ENCODE data around the gene KDM7A.
"Not testable (repeated sequence)": the region's sequence is repeated elsewhere in the genome, so short reads cannot be mapped to it uniquely, and the experiment has no call there.

Gene KDM7A

DNA sequence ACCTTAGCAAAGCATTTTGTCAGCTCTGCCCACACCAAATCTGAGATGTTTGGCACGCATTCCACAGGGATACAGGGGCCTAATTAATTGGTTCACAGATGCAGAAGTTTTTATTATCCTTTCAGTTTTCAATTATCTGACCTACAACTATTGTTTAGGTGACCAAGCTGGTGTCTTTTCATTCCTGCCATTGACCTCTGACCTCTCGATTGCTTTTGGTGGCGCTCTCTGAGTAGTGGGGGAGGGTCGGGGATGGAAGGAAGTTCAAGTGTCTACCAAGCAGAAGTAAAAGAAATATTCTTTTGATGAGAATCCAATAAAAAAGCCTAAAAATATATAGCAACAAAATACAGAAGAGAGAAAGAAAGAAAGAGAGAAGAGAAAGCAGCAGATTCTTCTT is 28.8 kb upstream of the KDM7A start:
- Histone ChIP-seq H3K27ac (ENCODE audit: extremely low read depth, low read depth, low read length) (no peak overlapping the region), H3K9me3 (ENCODE audit: control insufficient read depth, insufficient read depth, low read depth, low read length) (no peaks in the 10 kb centered on the region), H3K36me3 (ENCODE audit: control insufficient read depth in 2 of 2, insufficient read depth in 1 of 2, low read length in 2 of 2) (no peaks in the 10 kb centered on the region), H3K4me3 (ENCODE audit: low read depth, low read length) (no peak overlapping the region), H3K4me1 (ENCODE audit: control insufficient read depth, insufficient read depth, low read length) (no peaks in the 10 kb centered on the region)
- ChIA-PET POLR2A (no interaction called here), CTCF (no interaction called here)
- TF ChIP-seq, protein P1, sequence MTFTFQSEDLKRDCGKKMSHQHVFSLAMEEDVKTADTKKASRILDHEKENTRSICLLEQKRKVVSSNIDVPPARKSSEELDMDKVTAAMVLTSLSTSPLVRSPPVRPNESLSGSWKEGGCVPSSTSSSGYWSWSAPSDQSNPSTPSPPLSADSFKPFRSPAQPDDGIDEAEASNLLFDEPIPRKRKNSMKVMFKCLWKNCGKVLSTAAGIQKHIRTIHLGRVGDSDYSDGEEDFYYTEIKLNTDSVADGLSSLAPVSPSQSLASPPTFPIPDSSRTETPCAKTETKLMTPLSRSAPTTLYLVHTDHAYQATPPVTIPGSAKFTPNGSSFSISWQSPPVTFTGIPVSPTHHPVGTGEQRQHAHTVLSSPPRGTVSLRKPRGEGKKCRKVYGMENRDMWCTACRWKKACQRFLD (tag by site-specific recombination; IDR thresholded peaks at IDR 0.05): no peak

DNA sequence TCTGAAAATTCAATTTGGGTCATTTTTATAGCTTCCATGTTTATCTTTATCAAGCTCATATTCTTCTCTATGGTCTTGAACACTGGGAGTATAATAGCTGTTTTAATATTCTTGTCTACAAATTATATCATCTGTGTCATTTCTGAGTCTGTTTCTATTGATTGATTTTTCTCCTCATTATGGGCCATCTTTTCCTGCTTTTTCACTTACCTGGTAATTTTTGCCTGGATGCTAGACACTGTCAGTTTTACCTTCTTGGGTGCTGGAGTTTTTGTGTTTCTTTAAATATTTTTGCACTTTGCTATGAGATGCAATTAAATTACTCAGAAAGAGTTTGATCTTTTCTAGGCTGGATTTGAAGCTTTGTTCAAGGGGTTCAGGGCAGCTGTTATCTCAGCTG is 26.8 kb upstream of the KDM7A start:
- Histone ChIP-seq H3K4me1 (ENCODE audit: control insufficient read depth, insufficient read depth, low read length) (no peaks in the 10 kb centered on the region), H3K36me3 (ENCODE audit: control insufficient read depth in 2 of 2, insufficient read depth in 1 of 2, low read length in 2 of 2) (no peaks in the 10 kb centered on the region), H3K27ac (ENCODE audit: extremely low read depth, low read depth, low read length) (no peak overlapping the region), H3K4me3 (ENCODE audit: low read depth, low read length) (no peak overlapping the region), H3K9me3 (ENCODE audit: control insufficient read depth, insufficient read depth, low read depth, low read length) (no peaks in the 10 kb centered on the region)
- POLR2A ChIA-PET: interaction anchor here (0.6 kb wide), 1 partner anchor 22 kb away, joined by 6 read pairs; no protein-coding TSS in a partner anchor
- CTCF ChIA-PET: interaction anchor here (0.5 kb wide), 1 partner anchor 301 kb away, joined by 7 read pairs; no protein-coding TSS in a partner anchor
- TF ChIP-seq, protein P2, sequence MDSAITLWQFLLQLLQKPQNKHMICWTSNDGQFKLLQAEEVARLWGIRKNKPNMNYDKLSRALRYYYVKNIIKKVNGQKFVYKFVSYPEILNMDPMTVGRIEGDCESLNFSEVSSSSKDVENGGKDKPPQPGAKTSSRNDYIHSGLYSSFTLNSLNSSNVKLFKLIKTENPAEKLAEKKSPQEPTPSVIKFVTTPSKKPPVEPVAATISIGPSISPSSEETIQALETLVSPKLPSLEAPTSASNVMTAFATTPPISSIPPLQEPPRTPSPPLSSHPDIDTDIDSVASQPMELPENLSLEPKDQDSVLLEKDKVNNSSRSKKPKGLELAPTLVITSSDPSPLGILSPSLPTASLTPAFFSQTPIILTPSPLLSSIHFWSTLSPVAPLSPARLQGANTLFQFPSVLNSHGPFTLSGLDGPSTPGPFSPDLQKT (IDR thresholded peaks at IDR 0.05; ENCODE audit: borderline replicate concordance, low read depth, low read length): no peak
- no peak for TF ChIP-seq ZNF433 (tag by site-specific recombination; IDR thresholded peaks at IDR 0.05; ENCODE audit: low read depth)
- TF ChIP-seq, protein P3, sequence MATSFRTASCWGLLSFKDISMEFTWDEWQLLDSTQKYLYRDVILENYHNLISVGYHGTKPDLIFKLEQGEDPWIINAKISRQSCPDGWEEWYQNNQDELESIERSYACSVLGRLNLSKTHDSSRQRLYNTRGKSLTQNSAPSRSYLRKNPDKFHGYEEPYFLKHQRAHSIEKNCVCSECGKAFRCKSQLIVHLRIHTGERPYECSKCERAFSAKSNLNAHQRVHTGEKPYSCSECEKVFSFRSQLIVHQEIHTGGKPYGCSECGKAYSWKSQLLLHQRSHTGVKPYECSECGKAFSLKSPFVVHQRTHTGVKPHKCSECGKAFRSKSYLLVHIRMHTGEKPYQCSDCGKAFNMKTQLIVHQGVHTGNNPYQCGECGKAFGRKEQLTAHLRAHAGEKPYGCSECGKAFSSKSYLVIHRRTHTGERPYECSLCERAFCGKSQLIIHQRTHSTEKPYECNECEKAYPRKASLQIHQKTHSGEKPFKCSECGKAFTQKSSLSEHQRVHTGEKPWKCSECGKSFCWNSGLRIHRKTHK (tag by site-specific recombination; IDR thresholded peaks at IDR 0.05): peak; percentile 87

DNA sequence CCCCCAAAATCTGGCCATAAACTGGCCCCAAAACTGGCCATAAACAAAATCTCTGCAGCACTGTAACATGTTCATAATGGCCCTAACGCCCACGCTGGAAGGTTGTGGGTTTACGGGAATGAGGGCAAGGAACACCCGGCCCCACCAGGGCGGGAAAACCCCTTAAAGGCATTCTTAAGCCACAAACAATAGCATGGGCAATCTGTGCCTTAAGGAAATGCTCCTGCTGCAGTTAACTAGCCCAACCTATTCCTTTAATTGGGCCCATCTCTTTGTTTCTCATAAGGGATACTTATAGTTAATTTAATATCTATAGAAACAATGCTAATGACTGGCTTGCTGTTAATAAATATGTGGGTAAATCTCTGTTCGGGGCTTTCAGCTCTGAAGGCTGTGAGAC is 26.2 kb upstream of the KDM7A start:
- H3K4me3 ChIP-seq (ENCODE audit: low read depth, low read length); H3K36me3 ChIP-seq (ENCODE audit: control insufficient read depth in 2 of 2, insufficient read depth in 1 of 2, low read length in 2 of 2); H3K9me3 ChIP-seq (ENCODE audit: control insufficient read depth, insufficient read depth, low read depth, low read length); H3K4me1 ChIP-seq (ENCODE audit: control insufficient read depth, insufficient read depth, low read length); H3K27ac ChIP-seq (ENCODE audit: extremely low read depth, low read depth, low read length); POLR2A ChIA-PET: not testable (repeated sequence)
- CTCF ChIA-PET: interaction anchor here (0.5 kb wide), 1 partner anchor 176 kb away, joined by 3 read pairs; no protein-coding TSS in a partner anchor

DNA sequence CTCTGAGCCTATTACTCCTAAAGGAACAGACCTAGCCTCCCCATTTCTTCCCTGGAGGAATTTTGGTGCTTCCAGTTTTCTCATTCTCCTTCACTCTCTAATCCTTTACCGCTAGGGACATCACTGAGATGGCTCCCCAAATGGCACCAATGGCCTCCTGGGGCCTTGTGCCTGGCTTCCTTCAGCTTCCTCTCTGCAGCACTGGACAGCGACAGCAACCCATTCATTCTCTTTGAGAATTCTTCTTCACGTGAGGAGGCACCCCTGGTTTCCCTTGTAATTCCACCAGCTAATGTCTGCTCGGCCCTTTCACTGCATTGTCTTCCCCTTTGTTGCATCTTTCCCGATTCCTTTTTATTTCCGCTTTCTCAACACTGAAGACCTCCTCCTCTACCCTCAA is 24.6 kb upstream of the KDM7A start:
- H3K4me3 ChIP-seq (ENCODE audit: low read depth, low read length): no peak overlapping the region
- ChIA-PET POLR2A (no interaction called here), CTCF (interaction anchor here (0.7 kb wide), 1 partner anchor 20 kb away, joined by 3 read pairs; no protein-coding TSS in a partner anchor)
- H3K27ac ChIP-seq (ENCODE audit: extremely low read depth, low read depth, low read length): no peak overlapping the region
- no peaks in the 10 kb centered on the region for H3K36me3 ChIP-seq (ENCODE audit: control insufficient read depth in 2 of 2, insufficient read depth in 1 of 2, low read length in 2 of 2)
- no peak for TF ChIP-seq ZFP69B (tag by site-specific recombination; IDR thresholded peaks at IDR 0.05)
- TF ChIP-seq ZNF112 (tag by site-specific recombination; IDR thresholded peaks at IDR 0.05): no peak
- no peak for TF ChIP-seq ZBTB17 (tag by site-specific recombination; IDR thresholded peaks at IDR 0.05)
- no peak for TF ChIP-seq ZNF175 (tag by site-specific recombination; IDR thresholded peaks at IDR 0.05)
- TF ChIP-seq, protein P4, sequence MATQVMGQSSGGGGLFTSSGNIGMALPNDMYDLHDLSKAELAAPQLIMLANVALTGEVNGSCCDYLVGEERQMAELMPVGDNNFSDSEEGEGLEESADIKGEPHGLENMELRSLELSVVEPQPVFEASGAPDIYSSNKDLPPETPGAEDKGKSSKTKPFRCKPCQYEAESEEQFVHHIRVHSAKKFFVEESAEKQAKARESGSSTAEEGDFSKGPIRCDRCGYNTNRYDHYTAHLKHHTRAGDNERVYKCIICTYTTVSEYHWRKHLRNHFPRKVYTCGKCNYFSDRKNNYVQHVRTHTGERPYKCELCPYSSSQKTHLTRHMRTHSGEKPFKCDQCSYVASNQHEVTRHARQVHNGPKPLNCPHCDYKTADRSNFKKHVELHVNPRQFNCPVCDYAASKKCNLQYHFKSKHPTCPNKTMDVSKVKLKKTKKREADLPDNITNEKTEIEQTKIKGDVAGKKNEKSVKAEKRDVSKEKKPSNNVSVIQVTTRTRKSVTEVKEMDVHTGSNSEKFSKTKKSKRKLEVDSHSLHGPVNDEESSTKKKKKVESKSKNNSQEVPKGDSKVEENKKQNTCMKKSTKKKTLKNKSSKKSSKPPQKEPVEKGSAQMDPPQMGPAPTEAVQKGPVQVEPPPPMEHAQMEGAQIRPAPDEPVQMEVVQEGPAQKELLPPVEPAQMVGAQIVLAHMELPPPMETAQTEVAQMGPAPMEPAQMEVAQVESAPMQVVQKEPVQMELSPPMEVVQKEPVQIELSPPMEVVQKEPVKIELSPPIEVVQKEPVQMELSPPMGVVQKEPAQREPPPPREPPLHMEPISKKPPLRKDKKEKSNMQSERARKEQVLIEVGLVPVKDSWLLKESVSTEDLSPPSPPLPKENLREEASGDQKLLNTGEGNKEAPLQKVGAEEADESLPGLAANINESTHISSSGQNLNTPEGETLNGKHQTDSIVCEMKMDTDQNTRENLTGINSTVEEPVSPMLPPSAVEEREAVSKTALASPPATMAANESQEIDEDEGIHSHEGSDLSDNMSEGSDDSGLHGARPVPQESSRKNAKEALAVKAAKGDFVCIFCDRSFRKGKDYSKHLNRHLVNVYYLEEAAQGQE (tag by site-specific recombination; IDR thresholded peaks at IDR 0.05): peak; percentile 76
- no peaks in the 10 kb centered on the region for H3K4me1 ChIP-seq (ENCODE audit: control insufficient read depth, insufficient read depth, low read length)
- H3K9me3 ChIP-seq (ENCODE audit: control insufficient read depth, insufficient read depth, low read depth, low read length): no peaks in the 10 kb centered on the region

Data from HEK293 (cell line).